ENCODE data around the gene CTAGE15.
"Not testable (repeated sequence)": the region's sequence is repeated elsewhere in the genome, so short reads cannot be mapped to it uniquely, and the experiment has no call there.

The CTAGE15 gene

GRCh38 chr7:143571501-143571900 is at the start of gene CTAGE15:
Gene CTAGE15, plus strand, starts transcription at chr7:143571801. Its CDS starts 17 bp downstream, at chr7:143571818.
- DNase-seq, result not testable (repeated sequence)

GRCh38 chr7:143522309-143522916 is 49.2 kb upstream of the CTAGE15 start:
- not testable (repeated sequence) for DNase-seq

- not testable (repeated sequence) for DNase-seq
These were observed 40.3 kb upstream of the CTAGE15 start for GRCh38 chr7:143531169-143531926.

GRCh38 chr7:143531932-143532331 is 39.7 kb upstream of the CTAGE15 start:
- DNase-seq, result not testable (repeated sequence)

- not testable (repeated sequence) for DNase-seq
These were observed 38.3 kb upstream of the CTAGE15 start for GRCh38 chr7:143533213-143533839.

GRCh38 chr7:143536443-143536842 is 35.2 kb upstream of the CTAGE15 start:
- DNase-seq, result not testable (repeated sequence)

- DNase-seq, result not testable (repeated sequence)
These were observed 28.1 kb upstream of the CTAGE15 start for GRCh38 chr7:143543288-143544038.

- not testable (repeated sequence) for DNase-seq
These were observed 15.6 kb upstream of the CTAGE15 start for GRCh38 chr7:143555968-143556367.

GRCh38 chr7:143563306-143563705 is 8.3 kb upstream of the CTAGE15 start:
- DNase-seq, result not testable (repeated sequence)

- DNase-seq, result not testable (repeated sequence)
These were observed 5.6 kb upstream of the CTAGE15 start for GRCh38 chr7:143566001-143566400.

- not testable (repeated sequence) for DNase-seq
These were observed 16.6 kb downstream of the CTAGE15 start for GRCh38 chr7:143588183-143588582.

GRCh38 chr7:143589897-143590296 is 18.3 kb downstream of the CTAGE15 start:
- not testable (repeated sequence) for DNase-seq

GRCh38 chr7:143598086-143598485 is 26.5 kb downstream of the CTAGE15 start:
- DNase-seq, result not testable (repeated sequence)

GRCh38 chr7:143603549-143603948 is 31.9 kb downstream of the CTAGE15 start:
- not testable (repeated sequence) for DNase-seq

GRCh38 chr7:143606088-143606487 is 34.5 kb downstream of the CTAGE15 start:
- DNase-seq, result not testable (repeated sequence)

- not testable (repeated sequence) for DNase-seq
These were observed 43.9 kb downstream of the CTAGE15 start for GRCh38 chr7:143615545-143615944.

GRCh38 chr7:143617204-143617603 is 45.6 kb downstream of the CTAGE15 start:
- DNase-seq, result not testable (repeated sequence)

GRCh38 chr7:143620058-143620457 is 48.5 kb downstream of the CTAGE15 start:
- DNase-seq, result not testable (repeated sequence)

GRCh38 chr7:143620646-143621045 is 49.0 kb downstream of the CTAGE15 start, which contains the start of gene TCAF2:
Gene TCAF2, plus strand, starts transcription at chr7:143620974.
- not testable (repeated sequence) for DNase-seq

GRCh38 chr7:143621175-143621574 is 49.6 kb downstream of the CTAGE15 start:
- not testable (repeated sequence) for DNase-seq

- DNase-seq, result not testable (repeated sequence)
These were observed 50.5 kb downstream of the CTAGE15 start for GRCh38 chr7:143622130-143622529.

Data from suppressor macrophage treated with lipopolysaccharide for 4 hours (primary cell).